PC-9 (cell line): ENCODE data around the gene SBNO2. TPM values are rescaled to one million over a fixed set of nuclear protein-coding genes. Genes with fewer than 3 reads are reported as not detected.

Experiments
- BruUV-seq: library from RNA; stranded (reverse); fragments of 400-500 nt; replicated peaks from 2 replicates; lab custom pipeline; 2021; lab: Mats Ljungman, UMichigan
- CTCF ChIA-PET: fragments of 300-600 bp; sonication (Branson Sonifier 250); formaldehyde crosslinking; loops from one replicate; lab custom pipeline; 2022; ENCODE audit warnings: antibody characterized with exemption; lab: Charles Lee
- POLR2A ChIA-PET: fragments of 300-600 bp; sonication (Branson Sonifier 250); formaldehyde crosslinking; loops from one replicate; lab custom pipeline; 2022; ENCODE audit warnings: antibody characterized with exemption; ENCODE audit not compliant: unreplicated experiment; lab: Charles Lee
- DNase-seq, 2 experiments: peaks; one replicate each; pipeline versions ENCODE4 v3.0.0 to v3.0.0-alpha.2; 2015 to 2022; ENCODE audit warnings: mixed read lengths in 1 of 2
- H2AFZ ChIP-seq: fragments of 200-600 bp; sonication (generic); 2 replicates; pipeline ENCODE4 v1.8.1; 2017; ENCODE audit warnings: antibody characterized with exemption
- H3F3A ChIP-seq: fragments of 200-600 bp; sonication (generic); 2 replicates; pipeline ENCODE4 v1.8.1; 2017; ENCODE audit warnings: antibody characterized with exemption, mild to moderate bottlenecking, low read depth; ENCODE audit not compliant: insufficient read depth
- H3K27ac ChIP-seq: fragments of 200-600 bp; sonication (generic); 2 replicates; pipeline ENCODE4 v1.6.1; 2016; ENCODE audit warnings: mixed run types
- H3K27me3 ChIP-seq: fragments of 200-600 bp; sonication (generic); 2 replicates; pipeline ENCODE4 v1.6.1; 2016; ENCODE audit warnings: low read depth, mixed run types; ENCODE audit not compliant: insufficient read depth
- H3K36me3 ChIP-seq: fragments of 200-600 bp; sonication (generic); 2 replicates; pipeline ENCODE4 v1.6.1; 2016; ENCODE audit warnings: low read depth, mixed run types
- H3K4me1 ChIP-seq: fragments of 200-600 bp; sonication (generic); replicated peaks from 2 replicates; pipeline ENCODE4 v1.6.1; 2016; ENCODE audit warnings: mixed run types; ENCODE audit not compliant: insufficient read depth
- H3K4me2 ChIP-seq: fragments of 200-600 bp; sonication (generic); 2 replicates; pipeline ENCODE4 v1.6.1; 2017; ENCODE audit warnings: mixed run types
- H3K4me3 ChIP-seq: fragments of 200-600 bp; sonication (generic); 2 replicates; pipeline ENCODE4 v1.6.1; 2016; ENCODE audit warnings: mixed run types
- H3K79me2 ChIP-seq: fragments of 200-600 bp; sonication (generic); 2 replicates; pipeline ENCODE4 v1.6.1; 2017; ENCODE audit warnings: low read depth, mixed run types
- H3K9me2 ChIP-seq: fragments of 200-600 bp; sonication (generic); 2 replicates; pipeline ENCODE4 v1.8.1; 2017; ENCODE audit warnings: mild to moderate bottlenecking; ENCODE audit not compliant: insufficient read depth
- H3K9me3 ChIP-seq: fragments of 200-600 bp; sonication (generic); 2 replicates; pipeline ENCODE4 v1.8.1; 2016; ENCODE audit warnings: low read depth; ENCODE audit not compliant: insufficient read depth
- H4K20me1 ChIP-seq: fragments of 200-600 bp; sonication (generic); 2 replicates; pipeline ENCODE4 v1.8.1; 2017; ENCODE audit not compliant: insufficient read depth
- EZH2 ChIP-seq: fragments of 200-600 bp; sonication (generic); IDR thresholded peaks from 2 replicates; pipeline ENCODE4 v1.8.0; 2017; ENCODE audit warnings: antibody characterized with exemption, low read depth
- intact Hi-C: fragments of 100-400 bp; cut with micrococcal nuclease; formaldehyde crosslinking; loops from one replicate; pipeline ENCODE4 v1.10.0; 2022; ENCODE audit not compliant: unreplicated experiment
- total RNA-seq: library from RNA; stranded (reverse); gene quantifications from 2 replicates; pipeline ENCODE4 v1.2.3, GENCODE V29; 2021
- TF ChIP-seq, protein P1 (sequence below): fragments of 200-600 bp; sonication (generic); conservative IDR thresholded peaks from 2 replicates; pipeline ENCODE4 v1.6.1; 2017; ENCODE audit warnings: mixed run types, antibody characterized with exemption, mild to moderate bottlenecking, moderate library complexity

Gene SBNO2
- total RNA-seq, 1 experiment from 2014 or later: 82.4 TPM

DNA sequence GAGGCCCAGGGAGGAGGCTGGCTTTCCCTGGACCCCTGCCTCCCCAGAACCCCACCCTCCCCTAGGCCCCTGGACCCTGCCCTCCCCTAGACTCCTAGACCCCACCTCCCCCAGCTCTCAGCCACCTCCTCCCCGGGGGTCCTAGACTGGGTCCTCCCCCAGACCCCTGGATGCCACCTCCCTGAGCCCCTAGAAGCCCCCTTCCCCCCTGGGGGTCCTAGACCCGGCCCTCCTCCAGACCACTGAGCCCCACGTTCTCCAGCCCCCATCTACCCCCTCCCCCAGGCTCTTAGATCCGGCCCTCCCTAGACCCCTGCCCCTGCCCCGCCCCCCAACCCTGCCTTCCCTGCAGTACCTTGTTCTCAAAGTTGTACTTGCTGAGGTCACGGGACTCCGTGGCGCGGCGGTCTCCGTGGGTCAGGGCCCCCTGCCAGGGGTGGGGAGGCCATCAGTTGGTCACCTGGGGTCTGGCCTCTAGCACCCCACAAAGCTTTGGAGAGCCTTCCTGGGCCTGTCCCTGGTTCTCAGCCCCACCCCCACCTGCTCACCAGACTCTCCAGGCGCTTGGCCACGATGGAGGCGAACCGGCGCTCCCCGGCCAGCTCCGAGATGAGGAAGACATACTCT is 62.3 kb downstream of the SBNO2 start:
- POLR2A ChIA-PET: interaction anchor here (0.6 kb wide), 1 partner anchor 64 kb away, joined by 7 read pairs; no protein-coding TSS in a partner anchor
- Histone ChIP-seq H3K4me3 (no peak overlapping the region), H3K4me2 (no peak overlapping the region), H3K79me2 (no peaks in the 10 kb centered on the region), H3F3A (peaks cover 63% of the 10 kb centered on the region; the same call in 1 of the 2 replicates), H3K27me3 (no peaks in the 10 kb centered on the region), H3K36me3 (no peaks in the 10 kb centered on the region), H2AFZ (no peak overlapping the region), H3K27ac (no peak overlapping the region), H4K20me1 (peaks cover 21% of the 10 kb centered on the region), H3K9me2 (no peaks in the 10 kb centered on the region), H3K4me1 (peaks cover 15% of the 10 kb centered on the region; the same call in 1 of the 2 replicates), H3K9me3 (no peaks in the 10 kb centered on the region)
- no peak for TF ChIP-seq EZH2
- TF ChIP-seq, protein P1, sequence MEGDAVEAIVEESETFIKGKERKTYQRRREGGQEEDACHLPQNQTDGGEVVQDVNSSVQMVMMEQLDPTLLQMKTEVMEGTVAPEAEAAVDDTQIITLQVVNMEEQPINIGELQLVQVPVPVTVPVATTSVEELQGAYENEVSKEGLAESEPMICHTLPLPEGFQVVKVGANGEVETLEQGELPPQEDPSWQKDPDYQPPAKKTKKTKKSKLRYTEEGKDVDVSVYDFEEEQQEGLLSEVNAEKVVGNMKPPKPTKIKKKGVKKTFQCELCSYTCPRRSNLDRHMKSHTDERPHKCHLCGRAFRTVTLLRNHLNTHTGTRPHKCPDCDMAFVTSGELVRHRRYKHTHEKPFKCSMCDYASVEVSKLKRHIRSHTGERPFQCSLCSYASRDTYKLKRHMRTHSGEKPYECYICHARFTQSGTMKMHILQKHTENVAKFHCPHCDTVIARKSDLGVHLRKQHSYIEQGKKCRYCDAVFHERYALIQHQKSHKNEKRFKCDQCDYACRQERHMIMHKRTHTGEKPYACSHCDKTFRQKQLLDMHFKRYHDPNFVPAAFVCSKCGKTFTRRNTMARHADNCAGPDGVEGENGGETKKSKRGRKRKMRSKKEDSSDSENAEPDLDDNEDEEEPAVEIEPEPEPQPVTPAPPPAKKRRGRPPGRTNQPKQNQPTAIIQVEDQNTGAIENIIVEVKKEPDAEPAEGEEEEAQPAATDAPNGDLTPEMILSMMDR: no peak
- DNase-seq: no peak
- CTCF ChIA-PET: no interaction called here
- BruUV-seq: no TSS peak
- intact Hi-C loops: no loop called here

DNA sequence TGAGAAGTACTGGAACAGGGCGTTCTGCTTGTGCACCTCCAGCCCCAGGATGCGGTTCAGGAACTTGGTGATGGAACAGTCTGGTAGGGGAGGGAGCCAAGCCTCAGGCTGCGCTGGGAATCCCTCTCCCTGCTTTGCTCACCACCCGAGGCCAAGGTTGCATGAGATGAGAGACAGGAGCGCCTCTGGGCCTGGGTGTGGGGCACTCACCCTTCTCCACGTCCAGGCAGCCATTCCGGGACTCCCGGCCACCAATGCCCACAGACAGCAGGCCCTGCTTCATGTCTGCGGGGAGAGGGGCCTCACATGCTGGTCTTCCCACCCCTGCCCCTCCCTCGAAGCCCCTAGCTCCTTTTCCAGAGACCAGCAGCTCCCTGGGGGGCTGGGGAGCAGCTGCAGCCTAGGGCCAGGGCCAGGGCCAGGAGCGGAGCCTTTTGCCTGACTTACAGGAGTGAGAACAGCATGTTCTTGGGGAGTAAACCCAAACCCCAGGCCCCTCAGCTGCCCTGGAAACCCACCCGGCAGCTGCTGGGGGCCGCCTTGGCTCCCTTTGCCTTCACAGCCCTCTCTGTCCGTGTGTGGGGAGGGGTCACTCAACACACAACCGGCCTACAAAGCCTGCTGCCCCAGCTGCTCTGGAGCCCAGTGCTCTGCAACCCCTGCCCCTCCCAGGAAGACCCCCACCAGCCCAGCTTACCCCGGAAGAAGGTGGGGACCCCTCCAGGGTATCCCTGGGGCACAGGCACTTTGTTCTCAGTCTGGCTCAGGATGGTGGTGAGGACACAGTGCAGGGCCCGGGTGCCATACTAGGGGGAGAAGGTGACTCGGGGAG is 63.0 kb downstream of the SBNO2 start:
- TF ChIP-seq, protein P1: no peak
- TF ChIP-seq EZH2: no peak
- Histone ChIP-seq H3K4me1 (peaks cover 22% of the 10 kb centered on the region), H3F3A (peaks cover 63% of the 10 kb centered on the region), H3K27me3 (no peaks in the 10 kb centered on the region), H2AFZ (no peak overlapping the region), H4K20me1 (peaks cover 28% of the 10 kb centered on the region), H3K27ac (no peak overlapping the region), H3K36me3 (no peaks in the 10 kb centered on the region), H3K9me3 (no peaks in the 10 kb centered on the region), H3K9me2 (no peaks in the 10 kb centered on the region), H3K79me2 (peaks cover 1% of the 10 kb centered on the region; the same call in 1 of the 2 replicates), H3K4me2 (no peak overlapping the region), H3K4me3 (no peak overlapping the region)
- ChIA-PET POLR2A (no interaction called here), CTCF (interaction anchor here (0.6 kb wide), 1 partner anchor 107 kb away, joined by 3 read pairs; no protein-coding TSS in a partner anchor)
- DNase-seq: peak in 1 of 2 experiments; percentile 38
- no TSS peak for BruUV-seq
- intact Hi-C loops: no loop called here

DNA sequence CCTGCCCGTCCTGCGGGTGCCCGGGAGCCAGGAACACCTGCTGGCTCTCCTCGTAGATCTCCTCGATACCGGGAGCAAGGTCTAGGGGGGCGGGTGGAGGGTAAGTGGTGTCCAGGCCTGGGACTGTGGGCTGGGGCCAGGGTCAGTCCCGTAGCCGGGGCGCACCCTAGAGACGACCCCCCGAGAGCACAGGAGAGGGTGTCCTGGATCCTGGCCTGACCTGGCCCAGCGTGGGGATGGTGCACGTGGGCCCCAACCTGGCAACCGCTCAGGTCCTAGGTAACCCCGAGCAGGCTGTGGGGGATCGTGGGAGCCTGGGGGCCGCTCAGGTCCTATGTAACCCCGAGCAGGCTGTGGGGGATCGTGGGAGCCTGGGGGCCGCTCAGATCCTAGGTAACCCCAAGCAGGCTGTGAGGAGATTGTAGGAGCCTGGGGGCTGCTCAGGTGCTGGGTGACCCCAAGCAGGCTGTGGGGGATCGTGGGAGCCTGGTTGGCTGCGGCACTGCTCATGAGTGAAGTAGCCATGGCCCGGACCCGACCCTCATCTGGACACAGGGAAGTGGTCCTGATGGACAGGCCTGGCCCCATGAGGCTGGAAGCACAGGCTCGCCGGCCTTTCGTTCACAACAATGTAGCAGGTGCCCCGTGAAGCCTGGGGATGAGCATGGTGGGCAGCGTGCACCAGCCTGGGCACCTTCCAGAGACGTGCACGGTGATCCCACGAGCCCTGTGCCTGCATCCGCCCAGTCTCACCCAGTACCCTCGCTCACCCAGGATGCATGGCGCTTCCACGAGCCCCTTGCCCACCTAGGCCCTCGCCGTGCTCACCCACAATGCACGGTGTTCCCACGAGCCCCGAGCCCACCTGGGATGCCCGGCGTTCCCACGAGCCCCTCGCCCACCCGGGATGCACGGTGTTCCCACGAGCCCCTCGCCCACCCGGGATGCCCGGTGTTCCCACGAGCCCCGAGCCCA is 64.1 kb downstream of the SBNO2 start:
- Histone ChIP-seq H3K4me2 (no peak overlapping the region), H2AFZ (no peak overlapping the region), H3K79me2 (peaks cover 12% of the 10 kb centered on the region), H3K4me1 (peaks cover 32% of the 10 kb centered on the region), H3F3A (peaks cover 60% of the 10 kb centered on the region), H4K20me1 (peaks cover 38% of the 10 kb centered on the region), H3K27ac (no peak overlapping the region), H3K9me3 (no peaks in the 10 kb centered on the region), H3K4me3 (no peak overlapping the region), H3K27me3 (no peaks in the 10 kb centered on the region), H3K9me2 (no peaks in the 10 kb centered on the region), H3K36me3 (no peaks in the 10 kb centered on the region)
- intact Hi-C loops: no loop called here
- ChIA-PET CTCF (interaction anchor here (0.6 kb wide), 1 partner anchor 106 kb away, joined by 3 read pairs; no protein-coding TSS in a partner anchor), POLR2A (no interaction called here)
- no peak for DNase-seq
- no TSS peak for BruUV-seq
- TF ChIP-seq EZH2: no peak
- TF ChIP-seq, protein P1: no peak
